ENCODE results near the gene UBE3D.

- TF ChIP-seq, protein P1, sequence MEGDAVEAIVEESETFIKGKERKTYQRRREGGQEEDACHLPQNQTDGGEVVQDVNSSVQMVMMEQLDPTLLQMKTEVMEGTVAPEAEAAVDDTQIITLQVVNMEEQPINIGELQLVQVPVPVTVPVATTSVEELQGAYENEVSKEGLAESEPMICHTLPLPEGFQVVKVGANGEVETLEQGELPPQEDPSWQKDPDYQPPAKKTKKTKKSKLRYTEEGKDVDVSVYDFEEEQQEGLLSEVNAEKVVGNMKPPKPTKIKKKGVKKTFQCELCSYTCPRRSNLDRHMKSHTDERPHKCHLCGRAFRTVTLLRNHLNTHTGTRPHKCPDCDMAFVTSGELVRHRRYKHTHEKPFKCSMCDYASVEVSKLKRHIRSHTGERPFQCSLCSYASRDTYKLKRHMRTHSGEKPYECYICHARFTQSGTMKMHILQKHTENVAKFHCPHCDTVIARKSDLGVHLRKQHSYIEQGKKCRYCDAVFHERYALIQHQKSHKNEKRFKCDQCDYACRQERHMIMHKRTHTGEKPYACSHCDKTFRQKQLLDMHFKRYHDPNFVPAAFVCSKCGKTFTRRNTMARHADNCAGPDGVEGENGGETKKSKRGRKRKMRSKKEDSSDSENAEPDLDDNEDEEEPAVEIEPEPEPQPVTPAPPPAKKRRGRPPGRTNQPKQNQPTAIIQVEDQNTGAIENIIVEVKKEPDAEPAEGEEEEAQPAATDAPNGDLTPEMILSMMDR (IDR thresholded peaks at IDR 0.05; ENCODE audit: insufficient read depth, low read length) = no peak
- no peak for TF ChIP-seq GABPA (IDR thresholded peaks at IDR 0.05; ENCODE audit: low read depth)
Measured at GRCh38 chr6:82878812-82879211, 186.8 kb downstream of the UBE3D start.
